Type B pancreatic cell (in vitro differentiated cells): ENCODE results near the gene CD320. TPM values are rescaled to one million over a fixed set of nuclear protein-coding genes. Genes with fewer than 3 reads are reported as not detected.
A peak's percentile ranks its signal among the peaks of the same experiment; 100 is the strongest.
"Not testable (repeated sequence)": the region's sequence is repeated elsewhere in the genome, so short reads cannot be mapped to it uniquely, and the experiment has no call there.

Source experiments
- DNase-seq: peaks from one replicate; pipeline ENCODE4 v3.0.0; 2021; ENCODE audit warnings: mixed read lengths; ENCODE audit not compliant: unreplicated experiment; ENCODE audit errors: extremely low spot score
- H3K27ac Mint-ChIP-seq: 2 replicates; pipeline ENCODE4 v1.8.0; 2021; ENCODE audit warnings: mild to moderate bottlenecking, mixed read lengths
- H3K27me3 Mint-ChIP-seq: 2 replicates; pipeline ENCODE4 v1.8.0; 2021; ENCODE audit warnings: mixed read lengths
- H3K36me3 Mint-ChIP-seq: 2 replicates; pipeline ENCODE4 v1.8.0; 2021; ENCODE audit warnings: mixed read lengths
- H3K4me1 Mint-ChIP-seq: one replicate; pipeline ENCODE4 v1.8.0; 2021; ENCODE audit warnings: mixed read lengths; ENCODE audit not compliant: unreplicated experiment
- H3K4me3 Mint-ChIP-seq: 2 replicates; pipeline ENCODE4 v1.8.0; 2021; ENCODE audit warnings: mild to moderate bottlenecking, mixed read lengths
- H3K9me3 Mint-ChIP-seq: 2 replicates; pipeline ENCODE4 v1.8.0; 2021; ENCODE audit warnings: mixed read lengths
- long read RNA-seq: library from polyadenylated mRNA; unstranded; transcript quantifications from one replicate; pipeline ENCODE4 v2.0.0, GENCODE V29; 2020
- total RNA-seq: library from RNA; stranded (reverse); gene quantifications from 2 replicates; pipeline ENCODE4 v1.2.1, GENCODE V29; 2021; ENCODE audit warnings: low replicate concordance
- TF ChIP-seq, protein P1 (sequence below): fragments of 200-600 bp; sonication (generic); conservative IDR thresholded peaks from 2 replicates; pipeline ENCODE4 v1.5.0; 2021; ENCODE audit warnings: antibody characterized with exemption, mild to moderate bottlenecking

Gene CD320
- 22.7 and 52.3 TPM in 2 replicates for total RNA-seq
- long read RNA-seq, transcript CD320-201 (5 exons, 1,250 nt), result major isoform, 10 of 11 reads
- long read RNA-seq, partial matches to known transcripts, result 0 of 11 reads
- long read RNA-seq, other reads (novel, unspliced or antisense), result 1 of 11 reads

DNA sequence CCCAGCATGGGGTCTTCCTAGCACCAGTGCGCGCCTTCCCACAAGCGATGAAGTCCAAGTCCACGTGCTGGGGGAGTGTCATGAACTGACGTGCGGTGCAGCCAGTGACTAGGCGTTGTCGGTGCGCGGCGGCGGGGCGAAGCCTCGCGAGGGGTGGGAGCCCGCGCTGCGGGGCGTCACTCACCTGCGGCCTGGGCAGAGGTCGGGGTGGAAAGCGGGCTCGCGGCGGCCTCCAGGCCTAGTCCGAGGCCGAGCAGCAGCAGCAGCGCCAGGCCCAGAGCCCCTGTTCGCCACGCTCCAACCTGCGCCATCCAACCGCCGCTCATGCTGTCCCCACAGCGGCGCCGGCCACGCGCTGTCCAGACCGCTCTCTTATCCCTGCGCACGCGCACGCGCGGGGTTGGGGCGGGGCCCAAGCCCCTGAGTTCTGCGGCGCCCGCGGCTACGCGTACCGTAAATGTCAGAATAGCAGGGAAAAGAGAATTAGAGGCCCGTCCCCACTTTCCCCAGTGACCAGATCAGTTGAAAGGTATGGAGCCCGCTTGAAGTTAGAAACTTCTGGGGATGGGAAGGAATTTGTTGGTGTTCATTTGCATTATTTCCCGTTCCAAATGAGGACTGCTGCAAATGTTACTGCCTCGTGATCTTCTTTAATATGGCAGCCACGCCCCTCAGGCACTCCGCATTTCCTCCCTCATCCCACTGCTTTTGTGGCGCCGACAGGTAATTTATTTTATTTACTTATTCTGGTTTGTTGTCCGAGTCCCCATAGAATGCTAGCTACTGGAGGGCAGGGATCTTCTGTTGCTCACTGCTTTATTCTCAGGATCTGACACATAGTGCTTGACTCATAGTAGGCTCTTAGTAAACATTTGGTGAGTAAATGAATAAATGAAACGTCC lies at the start of gene CD320:
Gene CD320, minus strand, starts transcription at position 394 of the 902 bp plus-strand sequence. Its CDS starts 68 bp downstream, at position 326.
- H3K27me3 Mint-ChIP-seq, result peaks cover 3% of the 10 kb centered on the region
- TF ChIP-seq, protein P1, sequence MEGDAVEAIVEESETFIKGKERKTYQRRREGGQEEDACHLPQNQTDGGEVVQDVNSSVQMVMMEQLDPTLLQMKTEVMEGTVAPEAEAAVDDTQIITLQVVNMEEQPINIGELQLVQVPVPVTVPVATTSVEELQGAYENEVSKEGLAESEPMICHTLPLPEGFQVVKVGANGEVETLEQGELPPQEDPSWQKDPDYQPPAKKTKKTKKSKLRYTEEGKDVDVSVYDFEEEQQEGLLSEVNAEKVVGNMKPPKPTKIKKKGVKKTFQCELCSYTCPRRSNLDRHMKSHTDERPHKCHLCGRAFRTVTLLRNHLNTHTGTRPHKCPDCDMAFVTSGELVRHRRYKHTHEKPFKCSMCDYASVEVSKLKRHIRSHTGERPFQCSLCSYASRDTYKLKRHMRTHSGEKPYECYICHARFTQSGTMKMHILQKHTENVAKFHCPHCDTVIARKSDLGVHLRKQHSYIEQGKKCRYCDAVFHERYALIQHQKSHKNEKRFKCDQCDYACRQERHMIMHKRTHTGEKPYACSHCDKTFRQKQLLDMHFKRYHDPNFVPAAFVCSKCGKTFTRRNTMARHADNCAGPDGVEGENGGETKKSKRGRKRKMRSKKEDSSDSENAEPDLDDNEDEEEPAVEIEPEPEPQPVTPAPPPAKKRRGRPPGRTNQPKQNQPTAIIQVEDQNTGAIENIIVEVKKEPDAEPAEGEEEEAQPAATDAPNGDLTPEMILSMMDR, result no peak
- peak within 1 kb of the TSS; percentile 95 for H3K4me3 Mint-ChIP-seq
- DNase-seq, result peak; percentile 92
- H3K36me3 Mint-ChIP-seq, result peaks cover 3% of the 10 kb centered on the region
- H3K27ac Mint-ChIP-seq, result peak within 1 kb of the TSS; percentile 91
- peaks cover 13% of the 10 kb centered on the region for H3K4me1 Mint-ChIP-seq
- H3K9me3 Mint-ChIP-seq, result no peaks in the 10 kb centered on the region

DNA sequence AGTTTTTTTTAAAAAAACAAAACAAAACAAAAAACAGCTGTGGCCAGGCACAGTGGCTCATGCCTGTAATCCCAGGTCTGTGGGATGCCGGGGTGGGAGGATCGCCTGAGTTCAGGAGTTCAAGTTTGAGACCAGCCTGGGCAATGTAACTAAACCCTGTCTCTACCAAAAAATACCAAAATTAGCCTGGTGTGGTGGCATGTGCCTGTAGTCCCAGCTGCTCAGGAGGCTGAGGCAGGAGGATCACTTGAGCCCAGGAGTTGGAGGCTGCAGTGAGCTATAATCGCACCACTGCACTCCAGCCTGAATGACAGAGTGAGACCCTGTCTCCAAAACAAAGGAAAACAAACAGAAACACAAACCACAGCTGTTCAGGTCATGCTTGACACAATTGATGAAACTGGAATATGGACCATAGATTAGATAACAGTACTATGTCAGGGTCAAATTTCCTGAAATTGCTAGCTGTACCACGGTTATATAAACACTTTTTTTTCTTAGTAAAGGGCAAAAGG lies 48.9 kb upstream of the CD320 start:
- TF ChIP-seq, protein P1, result no peak
- Mint-ChIP-seq H3K27ac (no peak overlapping the region), H3K27me3 (peaks cover 12% of the 10 kb centered on the region), H3K4me3 (no peak overlapping the region), H3K36me3 (no peaks in the 10 kb centered on the region), H3K9me3 (peaks cover 4% of the 10 kb centered on the region), H3K4me1 (peaks cover 14% of the 10 kb centered on the region)
- no peak for DNase-seq

DNA sequence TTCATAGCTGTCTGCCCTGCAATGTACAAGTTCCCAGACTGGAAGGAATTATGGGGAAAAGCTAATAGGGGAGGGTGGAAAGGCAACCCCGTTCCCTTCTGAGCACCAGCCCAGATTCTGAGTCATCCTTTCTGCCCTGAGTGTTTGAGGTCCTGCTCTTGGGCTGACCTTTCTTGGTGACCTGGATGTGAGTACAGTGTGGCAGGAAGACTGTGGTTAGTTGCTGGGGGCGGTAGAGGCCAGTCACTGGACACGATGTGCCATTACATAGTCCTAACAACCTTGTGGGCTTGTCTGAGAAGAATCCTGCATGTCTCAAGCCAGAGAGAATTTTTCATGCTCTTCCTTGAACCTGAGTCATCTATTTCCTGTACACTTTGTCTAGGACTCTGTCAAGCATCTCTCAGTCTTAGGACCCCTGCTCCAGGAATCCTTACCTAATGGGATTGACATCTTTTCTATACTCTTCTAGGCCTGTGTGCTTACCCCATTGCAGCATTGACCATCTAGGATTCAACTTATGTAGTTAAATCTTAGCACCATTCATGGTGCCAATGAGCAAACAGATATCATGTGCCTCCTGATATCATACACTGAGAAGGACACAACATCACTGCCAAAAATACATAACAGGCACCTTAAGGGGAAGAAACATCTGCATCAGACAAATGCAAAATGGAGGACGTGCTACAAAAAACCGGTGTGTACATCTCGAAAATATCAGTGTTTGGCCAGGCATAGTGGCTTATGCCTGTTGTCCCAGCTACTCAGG lies 47.7 kb upstream of the CD320 start:
- TF ChIP-seq, protein P1, result no peak
- Mint-ChIP-seq H3K4me1 (peaks cover 8% of the 10 kb centered on the region), H3K36me3 (no peaks in the 10 kb centered on the region), H3K27ac (no peak overlapping the region), H3K4me3 (no peak overlapping the region), H3K9me3 (peaks cover 4% of the 10 kb centered on the region), H3K27me3 (peaks cover 13% of the 10 kb centered on the region)
- no peak for DNase-seq

DNA sequence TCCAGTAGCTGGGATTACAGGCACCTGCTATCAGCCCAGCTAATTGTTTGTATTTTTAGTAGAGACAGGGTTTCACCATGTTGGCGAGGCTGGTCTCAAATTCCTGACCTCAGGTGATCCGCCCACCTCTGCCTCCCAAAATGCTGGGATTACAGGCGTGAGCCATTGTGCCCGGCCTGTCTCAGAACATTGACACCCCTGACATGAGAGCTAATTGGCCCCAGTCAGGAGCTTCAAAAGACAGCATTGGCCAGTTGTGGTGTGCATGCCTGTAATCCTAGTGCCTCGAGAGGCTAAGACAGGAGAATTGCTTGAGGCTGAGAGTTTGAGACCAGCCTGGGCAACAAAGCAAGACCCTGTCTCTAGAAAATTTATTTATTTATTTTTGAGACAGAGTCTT lies 44.7 kb upstream of the CD320 start:
- not testable (repeated sequence) for H3K4me3 Mint-ChIP-seq, DNase-seq, H3K4me1 Mint-ChIP-seq, H3K27ac Mint-ChIP-seq, H3K9me3 Mint-ChIP-seq, H3K36me3 Mint-ChIP-seq
- H3K27me3 Mint-ChIP-seq, result peaks cover 16% of the 10 kb centered on the region

DNA sequence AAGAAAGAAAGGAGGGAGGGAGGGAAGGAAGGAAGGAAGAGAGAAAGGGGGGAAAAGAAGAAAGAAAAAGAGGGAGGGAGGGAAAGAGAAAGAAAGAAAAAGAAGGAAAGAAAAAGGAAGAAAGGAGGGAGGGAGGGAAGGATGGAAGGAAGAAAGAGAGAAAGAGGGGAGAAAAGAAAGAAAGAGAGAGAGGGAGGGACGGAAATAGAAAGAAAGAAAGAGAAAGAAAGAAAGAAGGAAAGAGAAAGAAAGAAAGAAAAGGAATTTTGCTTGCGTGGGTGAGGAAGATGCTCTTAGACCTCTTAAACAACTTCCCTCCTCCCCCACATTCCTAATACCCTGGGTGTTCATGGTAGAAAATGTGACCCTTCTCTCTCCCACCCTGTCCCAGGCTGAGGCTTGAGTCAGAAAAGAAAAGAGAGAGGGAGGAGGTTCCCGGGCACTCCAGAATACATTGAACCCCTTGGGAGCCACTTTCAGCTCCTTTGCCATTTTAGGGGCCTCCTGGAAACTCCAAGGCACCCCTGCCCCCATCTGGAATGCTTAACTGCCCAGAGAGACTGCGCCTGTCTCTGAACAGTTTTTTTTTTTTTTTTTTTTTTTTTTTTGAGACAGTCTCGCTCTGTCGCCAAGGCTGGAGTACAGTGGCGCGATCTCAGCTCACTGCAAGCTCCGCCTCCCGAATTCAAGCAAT lies 44.1 kb upstream of the CD320 start:
- peaks cover 10% of the 10 kb centered on the region for H3K4me1 Mint-ChIP-seq
- DNase-seq, result no peak
- no peak overlapping the region for H3K27ac Mint-ChIP-seq
- H3K9me3 Mint-ChIP-seq, result peaks cover 4% of the 10 kb centered on the region
- H3K36me3 Mint-ChIP-seq, result no peaks in the 10 kb centered on the region
- no peak overlapping the region for H3K4me3 Mint-ChIP-seq
- H3K27me3 Mint-ChIP-seq, result peaks cover 16% of the 10 kb centered on the region
- TF ChIP-seq, protein P1, result no peak

DNA sequence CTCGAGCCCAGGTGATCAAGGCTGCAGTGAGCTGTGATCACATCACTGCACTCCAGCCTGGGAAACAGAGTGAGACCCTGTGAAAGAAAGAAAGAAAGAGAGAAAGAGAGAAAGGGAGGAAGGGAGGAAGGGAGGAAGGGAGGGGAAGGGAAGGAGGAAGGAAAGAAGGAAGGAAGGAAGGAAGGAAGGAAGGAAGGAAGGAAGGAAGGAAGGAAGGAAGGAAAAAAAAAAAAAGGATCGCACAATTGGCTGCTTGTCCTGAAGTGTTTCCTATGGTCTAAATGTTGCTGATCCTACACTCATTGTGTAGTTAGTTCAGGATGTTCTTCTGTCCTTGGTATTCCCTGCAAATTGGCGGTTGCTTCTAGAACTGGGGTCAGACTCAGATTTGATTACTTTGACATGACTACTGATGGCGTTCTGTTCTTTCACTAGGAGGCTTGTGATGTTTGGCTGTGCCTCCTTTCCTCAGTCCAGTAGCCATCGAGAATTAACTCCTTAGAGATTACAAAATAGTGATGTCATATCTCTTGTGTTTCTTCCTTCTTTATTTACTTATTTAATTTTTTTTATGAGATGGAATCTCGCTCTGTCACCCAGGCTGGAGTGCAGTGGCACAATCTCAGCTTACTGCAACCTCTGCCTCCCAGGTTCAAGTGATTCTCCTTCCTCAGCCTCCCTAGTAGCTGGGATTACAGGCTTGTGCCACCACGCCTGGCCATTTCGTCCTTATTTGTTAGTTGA lies 41.6 kb upstream of the CD320 start:
- not testable (repeated sequence) for H3K9me3 Mint-ChIP-seq, H3K4me3 Mint-ChIP-seq, DNase-seq, H3K4me1 Mint-ChIP-seq, H3K27ac Mint-ChIP-seq, H3K36me3 Mint-ChIP-seq
- H3K27me3 Mint-ChIP-seq, result peaks cover 17% of the 10 kb centered on the region
